NCI-H2196 treated with DMSO at 0.1 percent for 48 hours (cell line): Measurements from ENCODE around the gene TTLL10.
"Not testable (repeated sequence)": the region's sequence is repeated elsewhere in the genome, so short reads cannot be mapped to it uniquely, and the experiment has no call there.

Source experiments
- DNase-seq: peaks from one replicate; lab custom pipeline; 2025; ENCODE audit not compliant: unreplicated experiment; lab: John Stamatoyannopoulos, UW

TTLL10 gene

GRCh38 chr1:1170215-1171091 lies 3.2 kb upstream of the TTLL10 start:
- DNase-seq, result no peak

GRCh38 chr1:1171161-1171545 lies 2.5 kb upstream of the TTLL10 start:
- no peak for DNase-seq

GRCh38 chr1:1171546-1172340 lies 1.9 kb upstream of the TTLL10 start:
- no peak for DNase-seq

- no peak for DNase-seq
Measured at GRCh38 chr1:1173061-1173792, 453 bp upstream of the TTLL10 start.

GRCh38 chr1:1175221-1176062 lies 1.8 kb downstream of the TTLL10 start:
- no peak for DNase-seq

GRCh38 chr1:1176063-1176761 lies 2.5 kb downstream of the TTLL10 start:
- DNase-seq, result not testable (repeated sequence)

- no peak for DNase-seq
Measured at GRCh38 chr1:1176931-1177330, 3.3 kb downstream of the TTLL10 start.

- DNase-seq, result no peak
Measured at GRCh38 chr1:1177452-1178206, 3.9 kb downstream of the TTLL10 start.

GRCh38 chr1:1178794-1179331 lies 5.2 kb downstream of the TTLL10 start:
- DNase-seq, result no peak

- no peak for DNase-seq
Measured at GRCh38 chr1:1179346-1179982, 5.8 kb downstream of the TTLL10 start.

- DNase-seq, result no peak
Measured at GRCh38 chr1:1179983-1180861, 6.5 kb downstream of the TTLL10 start.

- DNase-seq, result no peak
Measured at GRCh38 chr1:1181129-1181937, 7.7 kb downstream of the TTLL10 start.

GRCh38 chr1:1181938-1182410 lies 8.3 kb downstream of the TTLL10 start:
- no peak for DNase-seq

- no peak for DNase-seq
Measured at GRCh38 chr1:1182491-1183220, 9.0 kb downstream of the TTLL10 start.

- DNase-seq, result no peak
Measured at GRCh38 chr1:1183221-1183747, 9.6 kb downstream of the TTLL10 start.
